Measurements from ENCODE around the gene E2F3.
A peak's percentile ranks its signal among the peaks of the same experiment; 100 is the strongest.
"Not testable (repeated sequence)": the region's sequence is repeated elsewhere in the genome, so short reads cannot be mapped to it uniquely, and the experiment has no call there.

The E2F3 gene

GRCh38 chr6:20465616-20466015 lies 63.9 kb downstream of the E2F3 start:
- not testable (repeated sequence) for DNase-seq

- no peak for DNase-seq
These were observed 65.8 kb downstream of the E2F3 start for GRCh38 chr6:20467437-20467836.

GRCh38 chr6:20468209-20468608 lies 66.5 kb downstream of the E2F3 start:
- DNase-seq, result no peak

- DNase-seq, result no peak
These were observed 71.1 kb downstream of the E2F3 start for GRCh38 chr6:20472748-20473147.

GRCh38 chr6:20473518-20473917 lies 71.8 kb downstream of the E2F3 start:
- no peak for DNase-seq

GRCh38 chr6:20474874-20475542 lies 73.3 kb downstream of the E2F3 start:
- no peak for DNase-seq

GRCh38 chr6:20476501-20477043 lies 74.9 kb downstream of the E2F3 start:
- DNase-seq, result no peak

GRCh38 chr6:20477485-20477884 lies 75.8 kb downstream of the E2F3 start:
- DNase-seq, result no peak

- no peak for DNase-seq
These were observed 77.4 kb downstream of the E2F3 start for GRCh38 chr6:20479060-20479459.

- no peak for DNase-seq
These were observed 77.8 kb downstream of the E2F3 start for GRCh38 chr6:20479526-20479925.

- no peak for DNase-seq
These were observed 79.6 kb downstream of the E2F3 start for GRCh38 chr6:20481281-20481680.

- DNase-seq, result peak in 1 of 56 donors; percentile 2
These were observed 82.3 kb downstream of the E2F3 start for GRCh38 chr6:20483887-20484497.

- DNase-seq, result no peak
These were observed 85.0 kb downstream of the E2F3 start for GRCh38 chr6:20486641-20487040.

- DNase-seq, result no peak
These were observed 86.1 kb downstream of the E2F3 start for GRCh38 chr6:20487669-20488375.

- DNase-seq, result no peak
These were observed 88.9 kb downstream of the E2F3 start for GRCh38 chr6:20490591-20490990.

GRCh38 chr6:20492099-20492498 lies 90.4 kb downstream of the E2F3 start:
- no peak for DNase-seq

- DNase-seq, result no peak
These were observed 95.7 kb downstream of the E2F3 start for GRCh38 chr6:20497216-20498040.

- DNase-seq, result no peak
These were observed 96.3 kb downstream of the E2F3 start for GRCh38 chr6:20498041-20498385.

- DNase-seq, result no peak
These were observed 107.5 kb downstream of the E2F3 start for GRCh38 chr6:20509212-20509611.

- DNase-seq, result no peak
These were observed 110.2 kb downstream of the E2F3 start for GRCh38 chr6:20511852-20512251.

GRCh38 chr6:20525208-20525607 lies 123.5 kb downstream of the E2F3 start:
- not testable (repeated sequence) for DNase-seq

GRCh38 chr6:20529086-20529448 lies 127.4 kb downstream of the E2F3 start:
- DNase-seq, result not testable (repeated sequence)
